Measurements from ENCODE around the gene EPB41L2. TPM values are rescaled to one million over a fixed set of nuclear protein-coding genes. Genes with fewer than 3 reads are reported as not detected.
"Not testable (repeated sequence)": the region's sequence is repeated elsewhere in the genome, so short reads cannot be mapped to it uniquely, and the experiment has no call there.

EPB41L2 gene
- total RNA-seq, 4 donors from 2014 or later, result 60.1 to 87.2 (median 67.4) TPM

GRCh38 chr6:130993292-130993765 is 69.7 kb downstream of the EPB41L2 start:
- no peaks in the 10 kb centered on the region for H3K36me3 ChIP-seq

GRCh38 chr6:130991422-130992137 is 71.5 kb downstream of the EPB41L2 start:
- WGBS, result 51% methylated on average over 6 of the region's 6 CpGs
- TF ChIP-seq POLR2AphosphoS5 (IDR thresholded peaks at IDR 0.05) (no peak), EP300 (IDR thresholded peaks at IDR 0.05) (no peak), CTCF (IDR thresholded peaks at IDR 0.05) (no peak), POLR2A (IDR thresholded peaks at IDR 0.05; ENCODE audit: low read depth) (no peak)
- H3K9me3 ChIP-seq, result no peaks in the 10 kb centered on the region
- no peak overlapping the region for H3K4me3 ChIP-seq
- no peak for DNase-seq (ENCODE audit: extremely low spot score)
- H3K27ac ChIP-seq (replicated peaks in 1 of 4), result peak overlapping the region in 1 of 4 donors; percentile 35
- no peaks in the 10 kb centered on the region for H3K36me3 ChIP-seq
- H3K27me3 ChIP-seq, result no peaks in the 10 kb centered on the region
- peaks cover 0 to 6% (median 2%) of the 10 kb centered on the region in 4 donors for H3K4me1 ChIP-seq
- intact Hi-C loops (cut with DNase I), result no loop called here

More at GRCh38 chr6:130993292-130993765, 69.7 kb downstream of the EPB41L2 start:
- Histone ChIP-seq H3K4me1 (peaks cover 9 to 16% (median 13%) of the 10 kb centered on the region in 4 donors), H3K4me3 (no peak overlapping the region), H3K27ac (replicated peaks in 1 of 4) (no peak overlapping the region), H3K9me3 (no peaks in the 10 kb centered on the region), H3K27me3 (no peaks in the 10 kb centered on the region)
- 95% methylated on average over 8 of the region's 11 CpGs for WGBS
- TF ChIP-seq CTCF (IDR thresholded peaks at IDR 0.05) (no peak), EP300 (IDR thresholded peaks at IDR 0.05) (no peak), POLR2AphosphoS5 (IDR thresholded peaks at IDR 0.05) (no peak), POLR2A (IDR thresholded peaks at IDR 0.05; ENCODE audit: low read depth) (no peak)
- no peak for DNase-seq (ENCODE audit: extremely low spot score)
- intact Hi-C loops (cut with DNase I), result no loop called here

GRCh38 chr6:130987539-130987938 is 75.5 kb downstream of the EPB41L2 start:
- H3K9me3 ChIP-seq; H3K4me1 ChIP-seq; H3K27ac ChIP-seq (replicated peaks in 1 of 4); intact Hi-C loops (cut with DNase I); H3K27me3 ChIP-seq; DNase-seq (ENCODE audit: extremely low spot score); H3K36me3 ChIP-seq; H3K4me3 ChIP-seq: not testable (repeated sequence)
- WGBS, result 89% methylated on average over 5 of the region's 5 CpGs

GRCh38 chr6:130985115-130985514 is 77.9 kb downstream of the EPB41L2 start:
- no peak overlapping the region for H3K4me3 ChIP-seq
- peaks cover 0 to 23% (median 21%) of the 10 kb centered on the region in 4 donors for H3K4me1 ChIP-seq
- WGBS, result 95% methylated on average over 8 of the region's 8 CpGs
- DNase-seq (ENCODE audit: extremely low spot score), result no peak
- no peak overlapping the region for H3K27ac ChIP-seq (replicated peaks in 1 of 4)
- intact Hi-C loops (cut with DNase I), result no loop called here
- TF ChIP-seq POLR2A (IDR thresholded peaks at IDR 0.05; ENCODE audit: low read depth), result no peak
- no peak for TF ChIP-seq POLR2AphosphoS5 (IDR thresholded peaks at IDR 0.05)
- no peak for TF ChIP-seq CTCF (IDR thresholded peaks at IDR 0.05)
- TF ChIP-seq EP300 (IDR thresholded peaks at IDR 0.05), result no peak
- H3K36me3 ChIP-seq, result no peaks in the 10 kb centered on the region
- no peaks in the 10 kb centered on the region for H3K9me3 ChIP-seq
- no peaks in the 10 kb centered on the region for H3K27me3 ChIP-seq

GRCh38 chr6:130982941-130983456 is 80.0 kb downstream of the EPB41L2 start:
- Histone ChIP-seq H3K27me3 (no peaks in the 10 kb centered on the region), H3K4me1 (peaks cover 0 to 40% (median 33%) of the 10 kb centered on the region in 4 donors), H3K9me3 (no peaks in the 10 kb centered on the region), H3K27ac (replicated peaks in 1 of 4) (no peak overlapping the region), H3K4me3 (no peak overlapping the region), H3K36me3 (no peaks in the 10 kb centered on the region)
- DNase-seq (ENCODE audit: extremely low spot score), result no peak
- intact Hi-C loops (cut with DNase I), result no loop called here
- WGBS, result 77% methylated on average over 6 of the region's 6 CpGs
- TF ChIP-seq POLR2A (IDR thresholded peaks at IDR 0.05; ENCODE audit: low read depth) (no peak), CTCF (IDR thresholded peaks at IDR 0.05) (no peak), EP300 (IDR thresholded peaks at IDR 0.05) (no peak), POLR2AphosphoS5 (IDR thresholded peaks at IDR 0.05) (no peak)

Measured in esophagus muscularis mucosa (tissue), 4 donors.